ENCODE data around the gene NCOA7. TPM values are rescaled to one million over a fixed set of nuclear protein-coding genes. Genes with fewer than 3 reads are reported as not detected.

The NCOA7 gene
- total and polyA plus RNA-seq, 10 of the 15 experiments (the other 5 are each of a cell fraction or from before 2014, with no cell fraction given) = 18.9 to 50.3 (median 34.2) TPM

GRCh38 chr6:125956506-125957390 lies 166.0 kb downstream of the NCOA7 start, which contains the start of gene HINT3:
Gene HINT3 (plus strand): TSS chr6:125956770. CDS start chr6:125956978, 208 bp downstream.
- H3K9ac ChIP-seq (ENCODE audit: control insufficient read depth, insufficient read depth, low read length) = peak within 1 kb of the TSS; percentile 91
- POLR2A ChIA-PET = interaction anchor here (0.6 to 3.7 kb wide), 11 partner anchors 30 to 673 kb away, joined by 3 to 17 read pairs (median 6); partner anchors contain the start of genes NCOA7 and TRMT11
- no peaks in the 10 kb centered on the region for H3K27me3 ChIP-seq (replicated peaks in 1 of 2; ENCODE audit: control insufficient read depth in 2 of 2, insufficient read depth in 2 of 2, low read length in 1 of 2)
- peaks cover 7% of the 10 kb centered on the region for H3K4me1 ChIP-seq (ENCODE audit: control insufficient read depth, insufficient read depth, low read length)
- peak within 1 kb of the TSS; percentile 97 for H2AFZ ChIP-seq (ENCODE audit: control insufficient read depth, low read depth, low read length)
- intact Hi-C loops (cut with micrococcal nuclease; ENCODE audit: unreplicated experiment) (loop anchor here (1.0 to 5.0 kb wide), 5 partner anchors 50 to 644 kb away; partner anchors contain the start of gene NCOA7), in situ Hi-C loops (cut with MboI) (loop anchor here (5.0 kb wide), 1 partner anchor 169 kb away; no protein-coding TSS in a partner anchor)
- SMC1A ChIA-PET (ENCODE audit: uncharacterized antibody, unreplicated experiment) = interaction anchor here (0.6 to 9.8 kb wide), 38 partner anchors 8 to 641 kb away, joined by 3 to 179 read pairs (median 4); partner anchors contain the start of genes NCOA7 and TRMT11
- CTCF ChIA-PET = interaction anchor here (0.6 to 15.3 kb wide), 51 partner anchors 8 to 648 kb away, joined by 3 to 505 read pairs (median 5); partner anchors contain the start of genes NCOA7 and TRMT11
- RAD21 ChIA-PET (ENCODE audit: unreplicated experiment) = interaction anchor here (0.6 to 6.2 kb wide), 35 partner anchors 9 to 203 kb away, joined by 3 to 91 read pairs (median 5); partner anchors contain the start of genes NCOA7 and TRMT11
- H3K4me2 ChIP-seq (ENCODE audit: control insufficient read depth, insufficient read depth) = peak within 1 kb of the TSS; percentile 70
- no peaks in the 10 kb centered on the region for H4K20me1 ChIP-seq (ENCODE audit: control insufficient read depth, insufficient read depth)
- H3K4me3 ChIP-seq = peak within 1 kb of the TSS; percentile 82
- H3K79me2 ChIP-seq (ENCODE audit: control insufficient read depth, insufficient read depth, low read length) = peaks cover 17% of the 10 kb centered on the region
- DNase-seq (ENCODE audit: low read depth, low spot score) (peak; percentile 83), ATAC-seq (peak; percentile 85), FAIRE-seq (peak; percentile 99)
- BruUV-seq (replicated peaks) = no TSS peak
- peak within 1 kb of the TSS; percentile 88 for H3K27ac ChIP-seq (ENCODE audit: control insufficient read depth, insufficient read depth)
- WGBS (ENCODE audit: insufficient coverage, insufficient replicate concordance, low lambda C conversion rate, missing lambda C conversion rate) = 1% methylated on average over 81 of the region's 82 CpGs
- H3K9me3 ChIP-seq (replicated peaks; ENCODE audit: control insufficient read depth, insufficient read depth, low read length) = no peaks in the 10 kb centered on the region
- no peaks in the 10 kb centered on the region for H3K36me3 ChIP-seq (ENCODE audit: control insufficient read depth in 2 of 2, insufficient read depth in 2 of 2, low read length in 1 of 2)
- TF ChIP-seq HDAC6 (IDR thresholded peaks at IDR 0.05; ENCODE audit: unreplicated experiment) = no peak
- no peak for TF ChIP-seq USF2 (IDR thresholded peaks at IDR 0.05; ENCODE audit: borderline replicate concordance, low read depth, low read length)
- TF ChIP-seq ZNF687 (IDR thresholded peaks at IDR 0.05) = peak; percentile 95
- TF ChIP-seq, protein P1, sequence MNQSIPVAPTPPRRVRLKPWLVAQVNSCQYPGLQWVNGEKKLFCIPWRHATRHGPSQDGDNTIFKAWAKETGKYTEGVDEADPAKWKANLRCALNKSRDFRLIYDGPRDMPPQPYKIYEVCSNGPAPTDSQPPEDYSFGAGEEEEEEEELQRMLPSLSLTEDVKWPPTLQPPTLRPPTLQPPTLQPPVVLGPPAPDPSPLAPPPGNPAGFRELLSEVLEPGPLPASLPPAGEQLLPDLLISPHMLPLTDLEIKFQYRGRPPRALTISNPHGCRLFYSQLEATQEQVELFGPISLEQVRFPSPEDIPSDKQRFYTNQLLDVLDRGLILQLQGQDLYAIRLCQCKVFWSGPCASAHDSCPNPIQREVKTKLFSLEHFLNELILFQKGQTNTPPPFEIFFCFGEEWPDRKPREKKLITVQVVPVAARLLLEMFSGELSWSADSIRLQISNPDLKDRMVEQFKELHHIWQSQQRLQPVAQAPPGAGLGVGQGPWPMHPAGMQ (IDR thresholded peaks at IDR 0.05; ENCODE audit: borderline replicate concordance) = no peak
- TF ChIP-seq, protein P2, sequence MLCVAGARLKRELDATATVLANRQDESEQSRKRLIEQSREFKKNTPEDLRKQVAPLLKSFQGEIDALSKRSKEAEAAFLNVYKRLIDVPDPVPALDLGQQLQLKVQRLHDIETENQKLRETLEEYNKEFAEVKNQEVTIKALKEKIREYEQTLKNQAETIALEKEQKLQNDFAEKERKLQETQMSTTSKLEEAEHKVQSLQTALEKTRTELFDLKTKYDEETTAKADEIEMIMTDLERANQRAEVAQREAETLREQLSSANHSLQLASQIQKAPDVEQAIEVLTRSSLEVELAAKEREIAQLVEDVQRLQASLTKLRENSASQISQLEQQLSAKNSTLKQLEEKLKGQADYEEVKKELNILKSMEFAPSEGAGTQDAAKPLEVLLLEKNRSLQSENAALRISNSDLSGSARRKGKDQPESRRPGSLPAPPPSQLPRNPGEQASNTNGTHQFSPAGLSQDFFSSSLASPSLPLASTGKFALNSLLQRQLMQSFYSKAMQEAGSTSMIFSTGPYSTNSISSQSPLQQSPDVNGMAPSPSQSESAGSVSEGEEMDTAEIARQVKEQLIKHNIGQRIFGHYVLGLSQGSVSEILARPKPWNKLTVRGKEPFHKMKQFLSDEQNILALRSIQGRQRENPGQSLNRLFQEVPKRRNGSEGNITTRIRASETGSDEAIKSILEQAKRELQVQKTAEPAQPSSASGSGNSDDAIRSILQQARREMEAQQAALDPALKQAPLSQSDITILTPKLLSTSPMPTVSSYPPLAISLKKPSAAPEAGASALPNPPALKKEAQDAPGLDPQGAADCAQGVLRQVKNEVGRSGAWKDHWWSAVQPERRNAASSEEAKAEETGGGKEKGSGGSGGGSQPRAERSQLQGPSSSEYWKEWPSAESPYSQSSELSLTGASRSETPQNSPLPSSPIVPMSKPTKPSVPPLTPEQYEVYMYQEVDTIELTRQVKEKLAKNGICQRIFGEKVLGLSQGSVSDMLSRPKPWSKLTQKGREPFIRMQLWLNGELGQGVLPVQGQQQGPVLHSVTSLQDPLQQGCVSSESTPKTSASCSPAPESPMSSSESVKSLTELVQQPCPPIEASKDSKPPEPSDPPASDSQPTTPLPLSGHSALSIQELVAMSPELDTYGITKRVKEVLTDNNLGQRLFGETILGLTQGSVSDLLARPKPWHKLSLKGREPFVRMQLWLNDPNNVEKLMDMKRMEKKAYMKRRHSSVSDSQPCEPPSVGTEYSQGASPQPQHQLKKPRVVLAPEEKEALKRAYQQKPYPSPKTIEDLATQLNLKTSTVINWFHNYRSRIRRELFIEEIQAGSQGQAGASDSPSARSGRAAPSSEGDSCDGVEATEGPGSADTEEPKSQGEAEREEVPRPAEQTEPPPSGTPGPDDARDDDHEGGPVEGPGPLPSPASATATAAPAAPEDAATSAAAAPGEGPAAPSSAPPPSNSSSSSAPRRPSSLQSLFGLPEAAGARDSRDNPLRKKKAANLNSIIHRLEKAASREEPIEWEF (IDR thresholded peaks at IDR 0.05; ENCODE audit: insufficient replicate concordance, low read depth, low read length) = no peak
- no peak for TF ChIP-seq SUZ12 (IDR thresholded peaks at IDR 0.05; ENCODE audit: unreplicated experiment)
- peak; percentile 84 for TF ChIP-seq LARP7 (IDR thresholded peaks at IDR 0.05)
- no peak for TF ChIP-seq BMI1 (IDR thresholded peaks at IDR 0.05; ENCODE audit: borderline replicate concordance)
- peak; percentile 27 for TF ChIP-seq BACH1 (IDR thresholded peaks at IDR 0.05; ENCODE audit: borderline replicate concordance)

Measured in GM12878 (cell line).